ENCODE measurements around the gene DPYD.
A peak's percentile ranks its signal among the peaks of the same experiment; 100 is the strongest.

The DPYD gene

GRCh38 chr1:97417661-97418060 is 503.2 kb downstream of the DPYD start:
- no peak for DNase-seq

- DNase-seq = no peak
These were observed 506.0 kb downstream of the DPYD start for GRCh38 chr1:97414682-97415312.

GRCh38 chr1:97412737-97413136 is 508.1 kb downstream of the DPYD start:
- DNase-seq = no peak

- DNase-seq = no peak
These were observed 508.7 kb downstream of the DPYD start for GRCh38 chr1:97412166-97412565.

GRCh38 chr1:97396463-97396862 is 524.4 kb downstream of the DPYD start:
- no peak for DNase-seq

GRCh38 chr1:97392701-97393100 is 528.1 kb downstream of the DPYD start:
- DNase-seq = no peak

GRCh38 chr1:97385536-97386277 is 535.1 kb downstream of the DPYD start:
- DNase-seq = no peak

- no peak for DNase-seq
These were observed 536.4 kb downstream of the DPYD start for GRCh38 chr1:97384294-97384968.

- DNase-seq = no peak
These were observed 537.0 kb downstream of the DPYD start for GRCh38 chr1:97383797-97384196.

- no peak for DNase-seq
These were observed 538.6 kb downstream of the DPYD start for GRCh38 chr1:97382206-97382605.

- DNase-seq = peak; percentile 21
These were observed 541.3 kb downstream of the DPYD start for GRCh38 chr1:97379387-97380075.

GRCh38 chr1:97378596-97378995 is 542.2 kb downstream of the DPYD start:
- no peak for DNase-seq

GRCh38 chr1:97377432-97378034 is 543.3 kb downstream of the DPYD start:
- no peak for DNase-seq

GRCh38 chr1:97373000-97373399 is 547.8 kb downstream of the DPYD start:
- no peak for DNase-seq

- no peak for DNase-seq
These were observed 548.3 kb downstream of the DPYD start for GRCh38 chr1:97372531-97372930.

- DNase-seq = no peak
These were observed 552.5 kb downstream of the DPYD start for GRCh38 chr1:97368296-97368695.

- no peak for DNase-seq
These were observed 553.9 kb downstream of the DPYD start for GRCh38 chr1:97366984-97367383.

- DNase-seq = no peak
These were observed 555.8 kb downstream of the DPYD start for GRCh38 chr1:97365026-97365425.

GRCh38 chr1:97364086-97364485 is 556.7 kb downstream of the DPYD start:
- DNase-seq = no peak

- no peak for DNase-seq
These were observed 564.5 kb downstream of the DPYD start for GRCh38 chr1:97356309-97356708.

- no peak for DNase-seq
These were observed 567.9 kb downstream of the DPYD start for GRCh38 chr1:97352936-97353382.

- no peak for DNase-seq
These were observed 569.0 kb downstream of the DPYD start for GRCh38 chr1:97351846-97352245.

GRCh38 chr1:97350662-97351061 is 570.2 kb downstream of the DPYD start:
- DNase-seq = no peak

Measured in femur (tissue), 1 donor.